ENCODE data around the gene CGA. TPM values are rescaled to one million over a fixed set of nuclear protein-coding genes. Genes with fewer than 3 reads are reported as not detected.

The CGA gene
- total RNA-seq, 1 donor from 2014 or later = not detected

DNA sequence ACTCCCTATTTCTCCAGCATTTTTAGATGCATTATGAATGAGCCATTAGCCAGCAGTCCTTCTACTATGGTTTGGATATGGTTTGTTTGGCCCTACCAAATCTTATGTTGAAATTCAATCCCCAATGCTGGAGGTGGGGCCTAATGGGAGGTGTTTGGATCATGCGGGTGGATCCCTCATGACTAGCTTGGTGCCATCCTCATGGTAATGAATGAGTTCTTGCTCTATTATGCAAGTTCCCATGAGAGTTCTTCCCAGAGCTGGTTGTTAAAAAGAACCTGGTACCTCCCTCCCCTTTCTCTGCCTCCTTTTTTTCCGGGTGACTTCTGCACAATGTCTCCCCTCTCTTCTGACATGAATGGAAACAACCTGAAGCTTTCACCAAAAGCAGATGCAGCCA lies 6.2 kb upstream of the CGA start:
- DNase-seq (ENCODE audit: low spot score) = no peak
- Mint-ChIP-seq H3K36me3 (ENCODE audit: low read depth) (no peaks in the 10 kb centered on the region), H3K27me3 (ENCODE audit: low read depth) (peaks cover 23% of the 10 kb centered on the region), H3K4me1 (ENCODE audit: low read depth) (no peaks in the 10 kb centered on the region), H3K27ac (ENCODE audit: unreplicated experiment) (no peak overlapping the region), H3K4me3 (ENCODE audit: unreplicated experiment) (no peak overlapping the region), H3K9me3 (ENCODE audit: low read depth) (no peaks in the 10 kb centered on the region)
- TF ChIP-seq, protein P1, sequence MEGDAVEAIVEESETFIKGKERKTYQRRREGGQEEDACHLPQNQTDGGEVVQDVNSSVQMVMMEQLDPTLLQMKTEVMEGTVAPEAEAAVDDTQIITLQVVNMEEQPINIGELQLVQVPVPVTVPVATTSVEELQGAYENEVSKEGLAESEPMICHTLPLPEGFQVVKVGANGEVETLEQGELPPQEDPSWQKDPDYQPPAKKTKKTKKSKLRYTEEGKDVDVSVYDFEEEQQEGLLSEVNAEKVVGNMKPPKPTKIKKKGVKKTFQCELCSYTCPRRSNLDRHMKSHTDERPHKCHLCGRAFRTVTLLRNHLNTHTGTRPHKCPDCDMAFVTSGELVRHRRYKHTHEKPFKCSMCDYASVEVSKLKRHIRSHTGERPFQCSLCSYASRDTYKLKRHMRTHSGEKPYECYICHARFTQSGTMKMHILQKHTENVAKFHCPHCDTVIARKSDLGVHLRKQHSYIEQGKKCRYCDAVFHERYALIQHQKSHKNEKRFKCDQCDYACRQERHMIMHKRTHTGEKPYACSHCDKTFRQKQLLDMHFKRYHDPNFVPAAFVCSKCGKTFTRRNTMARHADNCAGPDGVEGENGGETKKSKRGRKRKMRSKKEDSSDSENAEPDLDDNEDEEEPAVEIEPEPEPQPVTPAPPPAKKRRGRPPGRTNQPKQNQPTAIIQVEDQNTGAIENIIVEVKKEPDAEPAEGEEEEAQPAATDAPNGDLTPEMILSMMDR (IDR thresholded peaks at IDR 0.05) = no peak

DNA sequence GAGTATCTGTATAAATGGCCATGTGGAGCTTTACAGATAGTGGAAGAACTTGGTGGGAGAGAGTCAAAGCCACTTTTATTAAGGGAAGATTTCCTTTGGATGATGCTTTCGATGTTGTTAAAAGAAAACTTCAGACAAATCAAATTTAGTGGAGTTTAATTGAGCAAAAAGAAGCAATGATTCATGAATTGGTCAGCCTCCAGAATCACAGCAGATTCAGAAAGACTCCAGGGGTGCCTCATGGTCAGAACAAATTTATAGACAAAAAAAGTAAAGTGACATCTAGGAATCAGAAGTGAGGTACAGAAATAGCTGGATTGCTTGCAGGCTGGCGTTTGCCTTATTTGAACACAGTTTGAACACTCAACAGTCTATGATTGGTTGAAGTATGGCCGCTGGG lies 5.3 kb upstream of the CGA start:
- TF ChIP-seq, protein P1 (IDR thresholded peaks at IDR 0.05) = no peak
- no peak overlapping the region for H3K4me3 Mint-ChIP-seq (ENCODE audit: unreplicated experiment)
- no peaks in the 10 kb centered on the region for H3K9me3 Mint-ChIP-seq (ENCODE audit: low read depth)
- DNase-seq (ENCODE audit: low spot score) = no peak
- H3K4me1 Mint-ChIP-seq (ENCODE audit: low read depth) = no peaks in the 10 kb centered on the region
- H3K27me3 Mint-ChIP-seq (ENCODE audit: low read depth) = peaks cover 23% of the 10 kb centered on the region
- no peak overlapping the region for H3K27ac Mint-ChIP-seq (ENCODE audit: unreplicated experiment)
- H3K36me3 Mint-ChIP-seq (ENCODE audit: low read depth) = no peaks in the 10 kb centered on the region

DNA sequence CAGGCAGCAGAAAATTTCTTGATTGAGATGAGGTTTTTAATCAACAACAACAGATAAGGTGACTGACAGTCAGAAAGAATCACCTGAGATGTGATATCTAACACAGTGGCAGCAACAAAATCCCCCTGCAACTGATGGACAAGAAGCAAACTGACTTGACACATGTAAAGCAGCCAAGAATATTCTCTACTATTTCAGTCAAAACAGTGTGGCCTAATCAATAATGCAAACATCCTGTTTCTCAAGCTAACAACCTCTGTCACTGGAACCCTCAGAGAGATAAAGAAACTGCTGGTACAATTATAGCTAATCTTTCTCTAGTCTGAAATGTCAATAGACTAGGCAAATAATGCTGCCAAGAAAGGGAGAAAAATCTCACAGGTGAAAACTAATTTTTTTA lies 4.6 kb upstream of the CGA start:
- Mint-ChIP-seq H3K4me1 (ENCODE audit: low read depth) (peaks cover 7% of the 10 kb centered on the region), H3K4me3 (ENCODE audit: unreplicated experiment) (no peak overlapping the region), H3K27ac (ENCODE audit: unreplicated experiment) (no peak overlapping the region), H3K36me3 (ENCODE audit: low read depth) (no peaks in the 10 kb centered on the region), H3K9me3 (ENCODE audit: low read depth) (no peaks in the 10 kb centered on the region), H3K27me3 (ENCODE audit: low read depth) (peaks cover 23% of the 10 kb centered on the region)
- DNase-seq (ENCODE audit: low spot score) = no peak
- TF ChIP-seq, protein P1 (IDR thresholded peaks at IDR 0.05) = no peak

DNA sequence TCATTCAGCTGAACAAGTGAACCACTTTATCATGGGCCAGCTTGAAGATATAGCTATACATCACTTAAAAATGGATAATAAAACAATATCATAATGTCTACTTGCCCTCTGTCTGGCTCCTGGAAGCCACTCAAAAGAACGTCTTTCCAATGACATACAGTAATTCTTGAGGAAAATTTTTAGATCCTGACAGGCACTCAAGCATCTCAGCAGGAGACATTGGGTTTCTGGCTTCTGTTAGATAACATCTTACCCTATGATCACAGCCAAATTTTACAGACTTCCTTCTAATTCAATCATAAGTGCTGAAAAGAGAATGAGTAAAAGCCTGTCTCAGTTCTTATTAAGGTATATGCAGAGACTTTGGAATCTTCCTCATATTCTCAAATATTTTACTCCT lies 330 bp downstream of the CGA start:
- TF ChIP-seq, protein P1 (IDR thresholded peaks at IDR 0.05) = no peak
- Mint-ChIP-seq H3K36me3 (ENCODE audit: low read depth) (no peaks in the 10 kb centered on the region), H3K27me3 (ENCODE audit: low read depth) (peaks cover 7% of the 10 kb centered on the region), H3K4me3 (ENCODE audit: unreplicated experiment) (no peak overlapping the region), H3K9me3 (ENCODE audit: low read depth) (no peaks in the 10 kb centered on the region), H3K27ac (ENCODE audit: unreplicated experiment) (no peak overlapping the region), H3K4me1 (ENCODE audit: low read depth) (peaks cover 26% of the 10 kb centered on the region)
- DNase-seq (ENCODE audit: low spot score) = no peak

DNA sequence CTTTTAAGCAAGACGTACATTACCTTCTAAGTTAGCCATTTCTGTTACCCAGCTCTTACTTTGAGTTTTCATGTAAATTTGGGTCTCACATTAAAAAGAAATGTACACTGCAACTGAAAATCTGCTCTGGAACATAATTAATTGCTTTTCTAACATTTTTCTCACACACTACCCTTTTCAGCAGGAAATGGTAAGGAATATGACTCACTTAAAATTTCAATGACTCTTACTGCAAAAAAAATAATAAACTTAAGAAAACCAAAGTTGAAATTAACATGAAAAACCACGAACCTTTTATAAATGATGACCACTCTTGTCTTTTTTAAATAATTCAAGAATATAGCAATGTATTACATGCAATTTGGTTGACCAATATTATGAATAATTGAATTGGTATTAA lies 1.3 kb downstream of the CGA start:
- TF ChIP-seq, protein P1 (IDR thresholded peaks at IDR 0.05) = no peak
- H3K27me3 Mint-ChIP-seq (ENCODE audit: low read depth) = no peaks in the 10 kb centered on the region
- no peaks in the 10 kb centered on the region for H3K36me3 Mint-ChIP-seq (ENCODE audit: low read depth)
- H3K4me1 Mint-ChIP-seq (ENCODE audit: low read depth) = peaks cover 26% of the 10 kb centered on the region
- H3K9me3 Mint-ChIP-seq (ENCODE audit: low read depth) = no peaks in the 10 kb centered on the region
- peak overlapping the region; percentile 68 for H3K27ac Mint-ChIP-seq (ENCODE audit: unreplicated experiment)
- no peak for DNase-seq (ENCODE audit: low spot score)
- H3K4me3 Mint-ChIP-seq (ENCODE audit: unreplicated experiment) = no peak overlapping the region

Measured in chondrocyte (in vitro differentiated cells).